MM.1S (cell line): Measurements from ENCODE around the gene CLEC4M.

ENCODE experiments used
- EZH2 ChIP-seq: fragments of 300-600 bp; sonication (generic); optimal IDR thresholded peaks from 2 replicates; pipeline ENCODE3; 2017; ENCODE audit warnings: low read depth, mild to moderate bottlenecking, antibody characterized with exemption, low read length, mixed read lengths
- TF ChIP-seq, protein P1 (sequence below): fragments of 300-600 bp; sonication (generic); IDR thresholded peaks from 2 replicates; pipeline ENCODE4 v1.5.1; 2016; ENCODE audit warnings: antibody characterized with exemption, low read length, mixed read lengths

DNA sequence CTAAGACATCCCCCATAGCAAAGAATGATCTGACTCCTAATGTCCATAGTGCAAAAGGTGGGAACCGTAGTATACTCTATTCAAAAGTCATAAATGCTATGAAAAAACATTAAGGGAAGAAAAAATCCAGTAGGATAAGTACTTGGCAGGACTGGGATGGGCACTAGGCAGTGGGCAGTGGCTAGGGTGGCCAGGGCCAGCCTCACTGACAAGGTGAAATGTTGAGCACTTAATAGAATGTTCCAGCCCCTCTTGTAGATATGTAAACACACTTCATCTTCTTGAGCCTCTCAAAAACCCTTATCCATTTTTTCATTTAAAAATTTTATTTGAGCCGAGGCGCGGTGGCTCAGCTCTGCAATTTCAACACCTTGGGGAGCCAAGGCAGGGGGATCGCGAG, 29.7 kb upstream of the CLEC4M start:
- TF ChIP-seq EZH2: no peak
- TF ChIP-seq, protein P1, sequence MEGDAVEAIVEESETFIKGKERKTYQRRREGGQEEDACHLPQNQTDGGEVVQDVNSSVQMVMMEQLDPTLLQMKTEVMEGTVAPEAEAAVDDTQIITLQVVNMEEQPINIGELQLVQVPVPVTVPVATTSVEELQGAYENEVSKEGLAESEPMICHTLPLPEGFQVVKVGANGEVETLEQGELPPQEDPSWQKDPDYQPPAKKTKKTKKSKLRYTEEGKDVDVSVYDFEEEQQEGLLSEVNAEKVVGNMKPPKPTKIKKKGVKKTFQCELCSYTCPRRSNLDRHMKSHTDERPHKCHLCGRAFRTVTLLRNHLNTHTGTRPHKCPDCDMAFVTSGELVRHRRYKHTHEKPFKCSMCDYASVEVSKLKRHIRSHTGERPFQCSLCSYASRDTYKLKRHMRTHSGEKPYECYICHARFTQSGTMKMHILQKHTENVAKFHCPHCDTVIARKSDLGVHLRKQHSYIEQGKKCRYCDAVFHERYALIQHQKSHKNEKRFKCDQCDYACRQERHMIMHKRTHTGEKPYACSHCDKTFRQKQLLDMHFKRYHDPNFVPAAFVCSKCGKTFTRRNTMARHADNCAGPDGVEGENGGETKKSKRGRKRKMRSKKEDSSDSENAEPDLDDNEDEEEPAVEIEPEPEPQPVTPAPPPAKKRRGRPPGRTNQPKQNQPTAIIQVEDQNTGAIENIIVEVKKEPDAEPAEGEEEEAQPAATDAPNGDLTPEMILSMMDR: no peak
